ENCODE data around the gene WNT6.

Gene WNT6

GRCh38 chr2:218859556-218859987 lies at the start of gene WNT6:
TSS of gene WNT6 (plus strand) at chr2:218859805. CDS start at chr2:218860038, 233 bp downstream.
- DNase-seq: no peak

DNA sequence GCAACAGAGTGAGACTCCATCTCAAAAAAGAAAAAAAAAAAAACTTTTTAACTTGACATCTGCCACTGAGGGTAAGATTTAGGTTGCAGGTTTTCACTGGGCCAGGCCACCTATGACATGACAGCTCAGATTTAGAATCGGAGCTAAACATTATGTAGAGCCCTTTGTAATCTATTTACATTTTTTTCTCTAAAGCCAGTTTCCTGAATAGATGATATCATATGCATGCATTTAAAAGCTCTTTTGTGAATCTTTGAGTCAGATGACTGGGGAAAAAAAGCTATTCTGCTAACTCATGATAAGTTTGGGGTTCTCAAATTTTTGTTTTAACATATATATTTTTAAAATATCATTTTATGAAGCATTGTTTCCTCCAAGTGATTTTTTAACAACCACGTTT lies 49.3 kb upstream of the WNT6 start:
- no peak for DNase-seq

GRCh38 chr2:218811382-218811781 lies 48.2 kb upstream of the WNT6 start:
- no peak for DNase-seq

- no peak for DNase-seq
These were observed 47.3 kb upstream of the WNT6 start for GRCh38 chr2:218812096-218812815.

DNA sequence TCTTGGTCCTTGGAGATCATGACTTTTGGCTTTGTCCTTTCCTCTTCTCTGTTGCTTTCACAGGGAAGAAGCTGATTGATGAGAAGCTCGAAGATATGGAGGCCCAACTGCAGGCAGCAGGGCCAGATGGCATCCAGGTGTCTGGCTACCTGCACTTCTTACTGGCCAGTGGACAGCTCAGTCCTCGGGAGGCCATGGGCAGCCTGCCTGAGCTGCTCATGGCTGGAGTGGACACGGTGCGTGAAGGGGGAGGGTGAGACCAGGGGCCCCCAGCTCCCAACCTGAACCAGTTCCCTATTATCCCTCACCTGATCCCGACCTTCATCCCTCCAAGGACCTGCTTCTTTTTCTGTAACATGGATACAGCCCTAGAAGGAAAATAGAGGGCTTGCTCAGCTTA lies 46.7 kb upstream of the WNT6 start:
- no peak for DNase-seq

- DNase-seq: no peak
These were observed 45.7 kb upstream of the WNT6 start for GRCh38 chr2:218813771-218814460.

- no peak for DNase-seq
These were observed 44.9 kb upstream of the WNT6 start for GRCh38 chr2:218814540-218815243.

DNA sequence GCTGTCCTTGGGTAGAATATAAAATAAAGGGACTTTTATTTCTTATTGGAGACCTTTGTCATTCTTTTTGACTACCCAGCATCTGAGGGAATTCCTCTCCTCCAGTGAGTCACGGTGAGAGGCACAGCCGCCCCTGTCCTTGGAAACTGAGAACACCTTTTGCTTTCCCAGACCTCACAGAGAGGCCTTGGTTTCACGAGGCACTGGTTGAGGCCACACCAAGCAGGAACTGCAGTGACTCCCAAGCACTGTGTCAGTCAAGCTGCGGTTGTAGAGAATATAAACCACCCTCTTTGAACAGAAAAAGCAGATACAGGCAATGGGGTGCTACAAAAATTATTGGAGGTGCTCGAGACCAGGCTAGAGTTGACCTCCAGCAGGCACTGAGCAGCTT lies 44.4 kb upstream of the WNT6 start:
- no peak for DNase-seq

DNA sequence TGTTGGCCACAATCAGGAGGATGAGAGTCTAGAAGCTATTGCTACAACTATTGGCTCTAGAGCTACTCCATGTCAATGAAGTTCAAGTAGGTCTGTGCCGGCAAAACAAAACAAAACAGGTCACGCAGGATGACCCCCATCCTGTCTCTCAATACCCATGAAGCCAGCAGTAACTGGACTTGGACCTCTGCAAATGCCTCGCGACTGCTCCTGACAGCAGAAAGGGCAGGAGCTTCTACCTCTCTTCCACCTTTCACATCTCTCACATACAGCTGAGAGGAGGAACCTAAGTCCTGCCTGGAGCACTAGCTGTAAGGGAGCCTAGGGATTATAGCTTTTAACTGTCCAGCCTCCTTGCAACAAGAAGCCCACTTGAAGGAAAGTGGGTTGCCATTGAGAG lies 44.0 kb upstream of the WNT6 start:
- no peak for DNase-seq

GRCh38 chr2:218816561-218817011 lies 43.0 kb upstream of the WNT6 start:
- DNase-seq: no peak

DNA sequence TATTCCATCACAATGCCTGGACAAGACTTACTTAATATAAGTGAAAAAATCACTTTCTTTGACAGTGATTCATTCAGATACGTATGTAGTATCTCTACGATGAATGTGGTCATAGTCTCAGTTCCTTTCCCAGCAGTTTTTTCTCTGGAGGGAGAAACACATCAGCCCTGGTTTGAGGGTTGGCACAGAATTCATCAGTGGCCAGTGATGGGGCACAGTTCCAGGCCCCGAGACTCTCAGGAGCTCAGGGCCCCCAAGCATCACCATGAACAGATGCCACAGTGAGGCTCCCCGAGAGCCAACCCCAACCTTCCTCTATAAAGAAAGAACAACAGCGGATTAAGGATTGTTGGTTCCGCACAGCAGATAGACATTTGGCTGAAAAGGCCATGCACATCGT lies 40.5 kb upstream of the WNT6 start:
- no peak for DNase-seq

DNA sequence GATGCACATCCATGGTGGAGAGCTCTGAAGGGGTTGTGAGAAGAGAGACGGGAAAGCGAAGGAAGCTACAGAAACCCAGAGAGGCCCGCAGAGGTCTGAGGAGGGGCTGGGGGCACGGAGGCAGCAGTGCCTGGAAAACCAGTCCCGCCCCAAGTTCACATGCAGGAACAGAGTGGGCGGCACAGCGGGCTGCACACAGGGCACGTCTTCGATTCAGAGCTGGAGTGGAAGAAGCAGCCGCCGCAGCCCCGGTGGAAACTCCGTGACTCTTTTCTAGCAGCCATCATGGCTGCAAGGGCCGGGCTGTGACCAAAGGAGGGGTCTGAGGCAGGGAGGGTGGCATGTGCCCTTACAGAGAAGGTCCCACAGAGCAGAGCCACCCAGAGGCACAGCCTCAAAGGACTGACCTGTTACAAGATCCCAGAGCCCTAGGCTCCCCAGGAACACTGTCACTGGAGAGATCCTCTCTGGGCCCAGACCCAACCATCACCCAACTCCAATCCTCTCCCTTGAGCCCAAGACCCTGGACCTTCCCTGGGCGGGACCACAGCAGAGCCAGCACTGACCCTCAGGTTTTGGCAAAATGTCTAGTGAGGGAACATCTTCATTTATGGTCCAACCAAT lies 38.7 kb upstream of the WNT6 start:
- no peak for DNase-seq

DNA sequence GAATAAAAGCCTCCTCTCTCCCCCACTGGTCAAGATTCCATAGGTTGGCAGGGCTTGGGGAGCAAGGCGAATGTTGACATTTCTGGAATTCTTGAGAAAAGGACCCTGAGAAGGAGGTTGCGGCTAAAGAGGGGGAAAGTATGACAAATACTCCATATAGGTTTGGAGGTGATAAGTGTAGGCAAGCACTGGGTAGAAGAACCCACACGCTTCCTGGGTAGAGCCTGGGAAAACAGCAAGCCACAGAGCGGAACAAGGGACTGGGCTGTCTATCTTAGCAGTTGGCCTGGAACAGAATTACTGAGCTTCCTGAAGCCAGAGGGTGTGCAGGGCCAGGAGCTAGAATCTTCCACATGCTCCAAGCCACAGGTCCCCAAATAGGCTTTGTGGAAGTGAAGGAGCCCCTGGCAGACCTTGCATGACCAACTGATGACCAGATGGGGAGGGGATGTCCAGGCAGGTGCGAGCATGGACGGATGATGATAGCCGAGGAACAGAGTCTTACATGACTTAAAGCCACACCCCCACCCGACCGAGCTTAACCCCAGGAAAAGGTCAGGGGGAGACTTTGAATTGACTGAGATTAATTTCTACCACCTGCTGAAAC lies 37.9 kb upstream of the WNT6 start:
- no peak for DNase-seq

- no peak for DNase-seq
These were observed 37.0 kb upstream of the WNT6 start for GRCh38 chr2:218822622-218823021.

DNA sequence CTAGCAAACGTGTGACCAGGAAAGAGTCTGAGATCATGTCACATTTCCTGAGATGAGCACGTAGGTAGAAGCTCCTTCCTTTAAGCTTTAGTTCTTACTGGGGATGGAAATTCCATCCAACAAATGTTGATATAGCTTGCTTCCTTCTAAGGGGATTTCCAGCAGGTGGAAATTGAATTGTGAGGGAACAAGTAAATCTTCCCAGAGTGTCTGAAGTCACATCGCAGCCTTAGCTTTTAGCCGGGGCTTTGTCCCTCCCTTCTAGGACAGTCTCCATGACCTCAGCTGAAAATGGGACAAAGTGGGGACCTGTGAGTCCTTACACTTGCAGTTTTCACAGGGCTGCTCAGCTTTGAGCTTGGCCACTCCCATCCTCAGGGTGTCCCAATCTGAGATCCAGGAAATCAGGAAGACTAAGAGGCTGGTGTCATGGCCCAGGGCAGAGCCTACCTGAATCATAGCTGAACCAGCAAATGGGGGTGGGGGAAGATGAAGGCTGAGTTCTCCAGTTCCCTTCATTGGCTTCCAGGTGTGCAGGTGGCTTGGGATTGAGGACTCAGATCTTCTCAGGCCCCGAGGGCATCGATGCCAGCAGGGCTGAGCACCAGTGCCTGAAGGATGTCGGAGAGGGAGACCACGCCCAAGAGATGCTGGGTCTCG lies 36.3 kb upstream of the WNT6 start:
- no peak for DNase-seq

- no peak for DNase-seq
These were observed 35.6 kb upstream of the WNT6 start for GRCh38 chr2:218824004-218824403.

- no peak for DNase-seq
These were observed 32.8 kb upstream of the WNT6 start for GRCh38 chr2:218826791-218827190.

GRCh38 chr2:218827701-218828476 lies 31.7 kb upstream of the WNT6 start:
- no peak for DNase-seq

GRCh38 chr2:218828477-218828778 lies 31.2 kb upstream of the WNT6 start:
- no peak for DNase-seq

GRCh38 chr2:218829868-218830451 lies 29.6 kb upstream of the WNT6 start:
- DNase-seq: no peak

DNA sequence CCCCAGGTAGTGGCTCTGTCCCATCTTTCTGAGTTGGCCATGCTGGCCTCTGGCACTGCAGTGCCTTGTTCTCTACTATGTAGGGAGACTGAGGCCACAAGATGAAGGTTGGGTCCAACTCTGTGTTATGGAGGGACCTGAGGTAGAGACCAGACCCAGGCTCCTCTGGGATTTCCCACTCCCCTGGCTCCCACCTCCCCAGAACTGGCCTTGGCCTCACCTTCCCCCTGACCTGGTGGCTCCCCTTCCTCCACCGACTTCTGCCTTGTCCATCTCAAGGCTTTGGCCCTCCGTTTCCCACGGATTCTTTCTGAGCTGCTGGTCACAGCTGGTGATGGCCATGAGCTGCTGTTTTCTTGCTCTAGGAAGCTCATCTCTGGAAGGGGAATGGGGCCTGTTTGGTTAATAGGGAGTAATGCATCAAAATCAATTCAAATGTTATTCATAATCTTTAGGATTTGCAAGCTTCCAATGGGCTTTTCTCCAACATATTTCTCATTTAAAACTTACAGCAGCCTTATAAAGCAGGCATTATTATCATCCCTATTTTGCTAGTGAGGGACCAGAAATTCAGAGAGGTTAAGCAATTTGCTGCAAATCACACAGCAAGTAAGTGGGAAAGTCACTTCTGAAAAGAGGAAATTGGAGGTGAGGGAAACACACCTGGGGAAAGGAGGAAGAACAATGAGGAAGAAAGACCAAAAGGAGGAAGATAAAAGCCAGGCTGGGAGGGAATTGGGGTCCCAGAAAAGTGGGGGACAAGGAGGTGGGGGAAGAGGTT lies 28.9 kb upstream of the WNT6 start:
- DNase-seq: no peak
